ENCODE measurements around the gene PTPRN2.
"Not testable (repeated sequence)": the region's sequence is repeated elsewhere in the genome, so short reads cannot be mapped to it uniquely, and the experiment has no call there.

Gene PTPRN2

GRCh38 chr7:158039270-158039669, 548.4 kb downstream of the PTPRN2 start:
- DNase-seq = no peak

GRCh38 chr7:158037211-158037610, 550.4 kb downstream of the PTPRN2 start:
- DNase-seq = no peak

GRCh38 chr7:158035343-158035742, 552.3 kb downstream of the PTPRN2 start:
- DNase-seq = no peak

GRCh38 chr7:158034571-158034970, 553.1 kb downstream of the PTPRN2 start:
- DNase-seq = no peak

GRCh38 chr7:158033925-158034324, 553.7 kb downstream of the PTPRN2 start:
- DNase-seq = not testable (repeated sequence)

- no peak for DNase-seq
These were observed 554.4 kb downstream of the PTPRN2 start for GRCh38 chr7:158033196-158033595.

- DNase-seq = no peak
These were observed 555.0 kb downstream of the PTPRN2 start for GRCh38 chr7:158032561-158033115.

GRCh38 chr7:158031867-158032308, 555.7 kb downstream of the PTPRN2 start:
- no peak for DNase-seq

GRCh38 chr7:158030566-158030965, 557.1 kb downstream of the PTPRN2 start:
- DNase-seq = no peak

GRCh38 chr7:158030071-158030470, 557.6 kb downstream of the PTPRN2 start:
- DNase-seq = no peak

- no peak for DNase-seq
These were observed 558.1 kb downstream of the PTPRN2 start for GRCh38 chr7:158029509-158029908.

GRCh38 chr7:158028971-158029370, 558.7 kb downstream of the PTPRN2 start:
- DNase-seq = no peak

- DNase-seq = no peak
These were observed 559.2 kb downstream of the PTPRN2 start for GRCh38 chr7:158028290-158028941.

- no peak for DNase-seq
These were observed 560.0 kb downstream of the PTPRN2 start for GRCh38 chr7:158027646-158028045.

- no peak for DNase-seq
These were observed 560.9 kb downstream of the PTPRN2 start for GRCh38 chr7:158026636-158027265.

GRCh38 chr7:158025686-158026600, 561.7 kb downstream of the PTPRN2 start:
- no peak for DNase-seq

GRCh38 chr7:158024881-158025280, 562.7 kb downstream of the PTPRN2 start:
- no peak for DNase-seq

GRCh38 chr7:158024351-158024715, 563.3 kb downstream of the PTPRN2 start:
- DNase-seq = no peak

- DNase-seq = no peak
These were observed 563.8 kb downstream of the PTPRN2 start for GRCh38 chr7:158023681-158024350.

GRCh38 chr7:158023157-158023556, 564.5 kb downstream of the PTPRN2 start:
- DNase-seq = no peak

- no peak for DNase-seq
These were observed 565.0 kb downstream of the PTPRN2 start for GRCh38 chr7:158022601-158023000.

GRCh38 chr7:158021836-158022235, 565.8 kb downstream of the PTPRN2 start:
- DNase-seq = no peak

- no peak for DNase-seq
These were observed 566.9 kb downstream of the PTPRN2 start for GRCh38 chr7:158020706-158021095.

Measured in fibroblast of skin of abdomen (primary cell).